Lower lobe of right lung (tissue), 2 donors: ENCODE results near the gene CELSR1. TPM values are rescaled to one million over a fixed set of nuclear protein-coding genes. Genes with fewer than 3 reads are reported as not detected.
A peak's percentile ranks its signal among the peaks of the same experiment; 100 is the strongest.

Experiments
- ATAC-seq, 2 donors: fragments of 200-7000 bp; cut with Tn5 transposase; one replicate each; pipeline ENCODE4 v1.9.1; 2020 to 2022; ENCODE audit warnings: mild to moderate bottlenecking in 2 of 2, moderate library complexity in 2 of 2
- DNase-seq: peaks from one replicate; pipeline ENCODE4 v3.0.0-alpha.2; 2020
- H3K27ac ChIP-seq: fragments of 200-600 bp; one replicate; pipeline ENCODE4 v1.8.0; 2022
- H3K27me3 ChIP-seq: fragments of 200-600 bp; one replicate; pipeline ENCODE4 v1.8.0; 2022; ENCODE audit warnings: low read depth
- H3K36me3 ChIP-seq: fragments of 200-600 bp; one replicate; pipeline ENCODE4 v1.8.0; 2022; ENCODE audit warnings: mild to moderate bottlenecking
- H3K4me1 ChIP-seq: fragments of 200-600 bp; one replicate; pipeline ENCODE4 v1.8.0; 2022
- H3K4me3 ChIP-seq: fragments of 200-600 bp; one replicate; pipeline ENCODE4 v1.8.0; 2022; ENCODE audit warnings: mild to moderate bottlenecking
- H3K9me3 ChIP-seq: fragments of 200-600 bp; one replicate; pipeline ENCODE4 v1.8.0; 2022
- CTCF ChIP-seq: fragments of 200-600 bp; IDR thresholded peaks from one replicate; pipeline ENCODE4 v1.8.0; 2022; ENCODE audit warnings: antibody characterized with exemption, mild to moderate bottlenecking
- intact Hi-C: fragments of 100-400 bp; cut with DNase I; formaldehyde crosslinking; loops from one replicate; pipeline ENCODE4 v1.11.0; 2022
- total RNA-seq: library from RNA; stranded (reverse); fragmentation: NEBNext Ultra II Directional; extraction: Animal tissue kit (Norgen Biotek cat#: 25700); gene quantifications from one replicate; pipeline ENCODE4 v1.2.1, GENCODE V29; 2021
- donor health status: DM: no; HTN: yes; CAD: no; lungs with severe emphysema.

The CELSR1 gene
- total RNA-seq, 1 donor from 2014 or later: 51.8 TPM

- intact Hi-C loops: no loop called here
- peaks cover 23% of the 10 kb centered on the region for H3K27me3 ChIP-seq
Observed at GRCh38 chr22:46536537-46537224, 739 bp downstream of the CELSR1 start.

DNA sequence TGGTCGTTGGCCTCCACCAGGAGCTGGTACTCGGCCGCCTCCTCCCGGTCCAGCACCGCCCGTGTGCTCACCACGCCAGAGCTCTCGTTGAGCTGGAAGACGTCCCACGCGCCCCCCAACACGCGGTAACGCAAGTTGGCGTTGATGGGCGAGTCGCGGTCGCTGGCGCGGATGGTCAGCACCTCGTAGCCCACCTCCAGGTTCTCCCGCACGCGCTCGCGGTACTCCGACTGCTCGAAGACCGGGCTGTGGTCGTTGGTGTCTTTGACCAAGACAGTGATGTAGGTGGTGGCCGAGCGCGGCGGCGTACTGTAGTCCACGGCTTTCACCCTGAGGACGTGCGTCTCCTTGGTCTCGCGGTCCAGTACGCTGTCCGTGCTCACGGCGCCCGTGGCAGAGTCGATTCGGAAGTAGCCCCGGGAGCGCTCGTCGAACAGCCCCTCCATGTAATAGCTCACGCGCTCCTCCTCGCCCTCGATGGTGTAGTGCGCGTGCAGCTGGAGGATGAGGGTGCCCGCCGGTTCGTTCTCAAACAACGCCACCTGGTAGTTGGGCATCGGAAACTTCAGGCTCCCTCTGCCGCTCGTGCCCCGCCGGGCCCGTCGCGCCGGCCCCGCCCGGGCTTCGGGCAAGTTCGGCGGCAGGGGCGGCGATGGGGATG, 1.4 kb downstream of the CELSR1 start:
- H3K27ac ChIP-seq: no peak overlapping the region
- H3K9me3 ChIP-seq: no peaks in the 10 kb centered on the region
- ATAC-seq (no peak), DNase-seq (no peak)
- peaks cover 23% of the 10 kb centered on the region for H3K27me3 ChIP-seq
- H3K4me3 ChIP-seq: peak overlapping the region; percentile 30
- peaks cover 28% of the 10 kb centered on the region for H3K4me1 ChIP-seq
- no peak for TF ChIP-seq CTCF
- intact Hi-C loops: no loop called here
- no peaks in the 10 kb centered on the region for H3K36me3 ChIP-seq

More at GRCh38 chr22:46536537-46537224, 739 bp downstream of the CELSR1 start:
- no peak for DNase-seq
- Histone ChIP-seq H3K9me3 (no peaks in the 10 kb centered on the region), H3K4me3 (peak overlapping the region; percentile 49), H3K36me3 (no peaks in the 10 kb centered on the region), H3K4me1 (peaks cover 30% of the 10 kb centered on the region), H3K27ac (peak overlapping the region; percentile 60)
- ATAC-seq: no peak
- no peak for TF ChIP-seq CTCF

- Histone ChIP-seq H3K9me3 (no peaks in the 10 kb centered on the region), H3K36me3 (no peaks in the 10 kb centered on the region), H3K4me3 (no peak overlapping the region), H3K27me3 (peaks cover 23% of the 10 kb centered on the region), H3K4me1 (peaks cover 31% of the 10 kb centered on the region), H3K27ac (no peak overlapping the region)
- intact Hi-C loops: no loop called here
- DNase-seq (no peak), ATAC-seq (no peak)
- no peak for TF ChIP-seq CTCF
Observed at GRCh38 chr22:46534901-46535630, 2.4 kb downstream of the CELSR1 start.

DNA sequence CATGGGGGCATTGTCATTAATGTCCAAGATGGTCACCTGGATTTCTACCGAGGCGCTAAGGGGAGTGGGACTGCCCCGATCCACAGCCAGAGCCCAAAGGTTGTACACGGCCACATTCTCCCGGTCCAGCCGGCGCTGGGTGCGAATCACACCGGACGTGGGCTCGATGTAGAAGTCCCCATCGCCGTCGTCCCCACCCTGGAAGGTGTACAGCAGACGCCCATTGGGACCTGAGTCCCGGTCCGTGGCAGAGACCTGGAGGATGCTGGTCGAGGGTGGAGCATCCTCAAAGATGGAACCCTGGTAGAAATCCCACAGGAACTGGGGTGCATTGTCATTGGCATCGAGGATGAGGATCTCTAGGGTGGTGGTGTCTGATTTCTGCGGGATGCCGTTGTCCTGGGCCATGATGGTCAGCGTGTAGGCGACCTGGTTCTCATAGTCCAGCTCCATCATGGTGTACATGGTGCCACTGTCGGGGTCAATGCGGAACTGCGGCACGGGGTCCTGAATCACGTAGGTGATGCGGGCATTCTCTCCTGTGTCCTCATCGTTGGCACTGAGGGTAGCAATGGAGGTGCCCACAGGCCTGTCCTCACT, 3.1 kb downstream of the CELSR1 start:
- H3K27ac ChIP-seq: no peak overlapping the region
- peaks cover 27% of the 10 kb centered on the region for H3K4me1 ChIP-seq
- no peak for TF ChIP-seq CTCF
- intact Hi-C loops: no loop called here
- H3K27me3 ChIP-seq: peaks cover 22% of the 10 kb centered on the region
- no peaks in the 10 kb centered on the region for H3K9me3 ChIP-seq
- ATAC-seq: no peak
- H3K36me3 ChIP-seq: no peaks in the 10 kb centered on the region
- no peak overlapping the region for H3K4me3 ChIP-seq
- DNase-seq: no peak

- no peaks in the 10 kb centered on the region for H3K36me3 ChIP-seq
- intact Hi-C loops: no loop called here
- H3K9me3 ChIP-seq: no peaks in the 10 kb centered on the region
- peak; percentile 4 to 23 for ATAC-seq
- peaks cover 16% of the 10 kb centered on the region for H3K4me1 ChIP-seq
- peak; percentile 73 for DNase-seq
- TF ChIP-seq CTCF: no peak
- H3K27me3 ChIP-seq: peaks cover 12% of the 10 kb centered on the region
- peak overlapping the region; percentile 43 for H3K4me3 ChIP-seq
- no peak overlapping the region for H3K27ac ChIP-seq
Observed at GRCh38 chr22:46533070-46533833, 4.2 kb downstream of the CELSR1 start.
